ENCODE data around the gene GALNT18.

The GALNT18 gene

DNA sequence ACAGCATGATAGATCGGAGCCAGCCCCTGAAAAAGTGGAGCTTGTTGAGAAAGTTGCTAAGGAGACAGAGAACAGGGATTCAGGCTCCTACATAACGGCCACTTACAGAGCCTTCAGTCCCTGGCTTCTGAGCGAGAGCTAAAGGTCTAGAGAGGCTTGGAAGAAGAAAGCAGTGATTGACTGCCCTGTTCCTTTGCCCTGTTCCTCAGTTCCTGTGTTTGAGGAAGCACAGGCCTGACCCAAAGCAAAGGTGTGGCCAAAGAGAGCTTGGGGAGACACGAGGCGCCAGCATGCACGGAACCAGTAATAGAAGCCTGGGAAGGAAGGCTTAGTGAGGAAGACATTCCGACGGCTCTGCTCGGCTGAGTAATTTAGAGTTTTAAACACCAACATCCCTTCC, 194.7 kb downstream of the GALNT18 start:
- no peak for DNase-seq

- no peak for DNase-seq
Observed at GRCh38 chr11:11426226-11426952, 195.4 kb downstream of the GALNT18 start.

DNA sequence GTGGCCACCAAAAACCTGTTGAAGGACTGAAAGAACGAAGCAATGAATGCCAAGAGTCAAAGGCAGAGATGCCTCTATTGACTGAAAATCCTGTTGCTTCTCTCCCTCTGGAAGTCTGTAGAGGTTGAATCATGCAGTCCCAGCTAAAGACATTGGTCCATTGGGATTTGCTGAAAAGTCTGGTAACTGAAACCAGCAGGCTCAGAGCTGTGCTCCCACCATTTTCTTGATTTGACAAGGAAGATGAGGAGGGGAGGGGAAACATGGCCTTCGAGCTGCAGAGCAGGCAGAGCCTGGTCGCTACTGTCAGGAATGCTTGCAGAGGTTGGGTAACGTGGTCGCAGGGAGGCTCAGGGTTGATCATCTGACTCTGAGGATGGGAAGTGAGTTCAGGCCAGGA, 196.0 kb downstream of the GALNT18 start:
- no peak for DNase-seq

GRCh38 chr11:11424688-11425087, 197.1 kb downstream of the GALNT18 start:
- no peak for DNase-seq

DNA sequence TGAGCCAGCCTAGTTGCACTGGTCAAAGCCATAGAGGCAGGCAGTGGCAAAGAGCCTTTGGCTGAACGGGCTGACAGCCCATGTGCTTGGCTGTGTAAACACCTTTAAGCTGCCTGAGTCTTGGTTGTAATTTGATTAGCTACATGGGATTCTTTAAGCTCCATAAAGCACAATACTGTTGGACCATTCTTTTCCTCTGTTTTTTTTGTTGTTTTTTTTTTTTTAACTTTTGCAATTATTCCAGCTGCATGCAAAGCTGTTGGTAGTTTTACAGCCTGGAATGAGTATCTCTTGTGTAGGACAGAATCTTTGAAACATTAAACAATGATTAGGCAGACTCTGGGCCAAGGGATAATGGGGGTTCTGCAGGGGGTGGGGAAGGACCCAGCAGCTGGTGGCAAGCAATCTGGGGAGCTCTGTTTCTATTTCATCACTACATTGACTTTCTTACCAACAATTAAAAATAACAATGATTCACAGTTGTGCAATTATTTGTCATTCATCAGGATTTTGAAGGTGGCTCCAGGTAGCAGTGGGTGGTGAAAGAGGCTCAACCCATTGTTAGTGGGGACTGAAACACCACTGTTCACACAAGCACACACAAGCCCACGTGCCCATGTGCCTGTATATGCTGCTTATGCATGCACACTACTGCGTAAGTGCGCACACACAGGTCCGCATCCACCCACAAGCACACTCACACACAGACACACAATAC, 199.2 kb downstream of the GALNT18 start:
- no peak for DNase-seq

DNA sequence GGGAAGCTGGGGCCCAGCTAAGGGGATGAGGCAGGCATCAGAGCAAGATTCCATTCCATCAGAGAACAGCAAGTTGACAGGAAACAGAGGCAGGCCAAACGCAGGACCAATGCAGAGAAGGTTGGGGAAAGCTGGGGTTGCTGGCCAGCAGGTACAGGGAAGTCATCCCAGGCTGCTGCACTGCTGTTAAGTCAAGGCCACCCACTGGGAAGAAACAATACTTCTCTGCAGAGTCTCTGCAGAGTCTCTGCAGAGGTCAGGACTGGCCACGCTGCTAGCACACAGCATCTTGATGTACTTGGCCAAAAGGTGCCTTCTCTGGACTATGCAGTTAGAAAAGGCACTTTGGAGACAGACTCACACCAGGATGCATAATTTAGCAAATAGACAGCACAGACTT, 200.3 kb downstream of the GALNT18 start:
- DNase-seq, result no peak

DNA sequence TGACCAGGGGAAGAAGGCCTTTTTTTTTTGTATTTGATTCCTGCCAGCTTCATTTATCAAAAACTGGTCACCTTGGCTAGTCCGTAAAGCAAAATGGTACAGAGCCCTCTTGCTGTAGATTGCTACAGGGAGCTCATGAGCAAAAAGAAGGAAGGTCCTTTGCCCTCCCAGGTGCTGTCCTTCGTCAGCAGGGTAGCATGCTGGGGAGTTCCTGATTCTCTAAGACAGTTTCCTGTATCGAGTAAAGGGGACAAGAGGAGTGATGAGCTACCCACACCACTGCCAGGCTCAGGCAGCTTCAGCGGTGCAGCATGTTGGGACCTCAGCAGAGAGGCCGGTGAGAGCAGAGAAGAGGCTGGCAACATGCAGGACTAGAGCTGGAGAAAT, 200.9 kb downstream of the GALNT18 start:
- DNase-seq, result no peak

GRCh38 chr11:11420191-11420898, 201.5 kb downstream of the GALNT18 start:
- DNase-seq, result no peak

DNA sequence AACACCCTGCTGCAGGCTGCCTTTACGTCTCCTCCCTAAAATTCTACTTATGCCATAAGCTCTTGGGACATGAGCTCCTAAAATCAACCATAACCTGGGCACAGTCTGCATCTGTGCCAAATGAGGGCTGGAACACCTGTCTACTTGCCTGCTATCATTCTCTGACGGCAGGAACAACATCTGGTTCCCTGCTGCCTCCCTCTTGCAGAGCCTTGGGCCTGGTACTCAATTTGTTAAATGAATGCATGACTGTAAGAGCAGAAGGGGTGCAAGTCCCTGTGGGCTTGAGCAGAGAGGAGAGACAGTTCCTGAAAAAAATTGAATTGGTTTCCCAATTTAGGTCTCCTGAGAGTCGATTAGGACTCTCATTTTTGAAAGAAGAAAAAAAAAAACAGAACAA, 202.1 kb downstream of the GALNT18 start:
- no peak for DNase-seq

DNA sequence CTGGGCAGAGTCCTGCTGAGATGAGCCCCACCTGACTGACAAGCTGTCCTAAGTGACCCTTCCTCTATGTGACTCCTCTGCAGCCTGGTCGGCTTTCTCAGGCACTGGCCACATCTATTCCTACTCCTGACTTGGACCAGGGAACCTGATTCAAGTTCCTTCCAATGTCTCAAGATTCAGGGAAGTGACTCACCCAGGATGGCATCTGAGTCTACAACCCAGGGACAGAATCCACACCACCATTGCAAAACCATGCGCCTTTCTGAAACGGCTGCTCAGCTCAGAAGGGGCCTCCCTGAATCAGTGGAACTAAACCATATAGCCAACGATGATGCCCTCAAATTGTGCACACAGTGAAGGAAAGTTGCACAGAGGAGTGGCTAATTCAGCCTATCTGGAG, 204.9 kb downstream of the GALNT18 start:
- DNase-seq, result no peak

DNA sequence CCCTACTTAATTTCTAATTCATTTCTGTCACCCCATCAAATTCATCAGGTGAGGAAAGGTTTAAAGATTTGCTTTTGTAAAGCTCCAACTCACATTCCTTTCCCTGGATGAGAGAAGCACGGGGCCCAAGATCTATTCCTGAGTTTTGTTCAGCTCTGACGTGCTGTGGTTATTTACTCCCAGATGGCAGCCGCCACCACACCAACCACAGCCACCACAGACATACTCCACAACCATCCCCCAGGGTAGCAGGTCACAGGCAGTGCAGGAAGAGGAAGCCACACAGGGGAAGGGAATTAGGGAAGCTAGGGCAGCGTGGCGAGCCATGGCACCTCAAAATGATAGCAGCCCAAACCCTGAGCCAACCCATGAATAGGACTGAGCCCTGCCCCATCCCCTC, 205.3 kb downstream of the GALNT18 start:
- DNase-seq, result no peak

DNA sequence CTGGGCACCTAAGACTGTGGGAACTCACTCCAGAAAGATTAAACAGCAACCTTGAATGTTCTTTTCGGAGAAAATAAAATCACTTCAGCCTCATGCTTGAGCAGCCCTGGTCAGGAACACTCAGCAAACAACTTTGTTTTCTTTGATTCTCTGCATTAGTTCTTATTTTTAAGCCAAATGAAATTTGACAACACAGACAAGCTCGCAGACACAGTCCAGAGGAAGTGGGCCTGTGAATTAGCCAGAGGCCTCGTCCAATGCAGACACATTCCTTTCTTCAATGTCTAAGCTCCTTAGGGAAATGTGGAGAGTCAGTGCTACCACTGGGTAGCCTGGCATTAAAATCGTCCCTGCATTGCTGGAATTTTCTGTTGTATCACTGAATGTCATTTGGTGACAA, 205.9 kb downstream of the GALNT18 start:
- no peak for DNase-seq

- no peak for DNase-seq
Observed at GRCh38 chr11:11414996-11415395, 206.8 kb downstream of the GALNT18 start.

GRCh38 chr11:11413776-11414175, 208.0 kb downstream of the GALNT18 start:
- no peak for DNase-seq

GRCh38 chr11:11411401-11411985, 210.3 kb downstream of the GALNT18 start:
- DNase-seq, result no peak

GRCh38 chr11:11409901-11410300, 211.9 kb downstream of the GALNT18 start:
- no peak for DNase-seq

GRCh38 chr11:11409224-11409623, 212.6 kb downstream of the GALNT18 start:
- no peak for DNase-seq

DNA sequence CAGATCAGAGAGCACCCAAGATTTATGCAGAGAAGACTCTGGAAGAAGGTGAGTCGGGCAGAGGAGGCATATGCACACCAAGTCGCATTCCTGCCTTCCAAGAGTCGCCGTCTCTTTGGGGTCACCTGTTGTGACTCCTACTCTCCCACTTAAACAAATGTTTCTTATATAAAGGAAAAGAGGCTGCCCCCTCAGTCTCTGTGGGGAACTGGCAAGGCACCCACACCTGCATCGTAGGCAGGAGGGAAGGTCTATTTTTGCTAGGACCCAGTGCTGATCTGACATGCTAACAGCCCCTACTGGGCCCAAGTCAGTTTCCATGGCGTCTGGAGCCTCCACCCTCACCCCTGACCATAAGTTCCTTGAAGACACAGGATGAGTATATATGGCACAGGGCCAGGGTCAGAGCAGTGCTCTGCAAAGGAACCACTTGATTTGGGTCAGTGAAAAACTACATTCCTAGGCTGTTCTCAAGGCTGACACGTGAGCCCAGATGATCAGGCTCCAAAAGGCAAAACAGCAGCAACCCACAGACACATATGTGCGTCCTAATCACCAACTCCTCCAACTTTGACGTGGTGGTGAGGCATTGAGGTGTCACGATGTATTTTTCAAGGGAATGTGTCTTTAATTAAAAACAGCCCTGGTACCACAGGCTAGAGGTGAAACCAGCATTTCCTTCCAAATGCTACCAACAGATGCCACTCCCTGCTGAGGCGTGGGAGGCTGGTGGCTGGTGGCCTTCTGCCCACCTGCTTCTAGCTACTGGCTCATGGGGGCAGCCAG, 213.2 kb downstream of the GALNT18 start:
- no peak for DNase-seq

GRCh38 chr11:11407763-11408084, 214.1 kb downstream of the GALNT18 start:
- no peak for DNase-seq

DNA sequence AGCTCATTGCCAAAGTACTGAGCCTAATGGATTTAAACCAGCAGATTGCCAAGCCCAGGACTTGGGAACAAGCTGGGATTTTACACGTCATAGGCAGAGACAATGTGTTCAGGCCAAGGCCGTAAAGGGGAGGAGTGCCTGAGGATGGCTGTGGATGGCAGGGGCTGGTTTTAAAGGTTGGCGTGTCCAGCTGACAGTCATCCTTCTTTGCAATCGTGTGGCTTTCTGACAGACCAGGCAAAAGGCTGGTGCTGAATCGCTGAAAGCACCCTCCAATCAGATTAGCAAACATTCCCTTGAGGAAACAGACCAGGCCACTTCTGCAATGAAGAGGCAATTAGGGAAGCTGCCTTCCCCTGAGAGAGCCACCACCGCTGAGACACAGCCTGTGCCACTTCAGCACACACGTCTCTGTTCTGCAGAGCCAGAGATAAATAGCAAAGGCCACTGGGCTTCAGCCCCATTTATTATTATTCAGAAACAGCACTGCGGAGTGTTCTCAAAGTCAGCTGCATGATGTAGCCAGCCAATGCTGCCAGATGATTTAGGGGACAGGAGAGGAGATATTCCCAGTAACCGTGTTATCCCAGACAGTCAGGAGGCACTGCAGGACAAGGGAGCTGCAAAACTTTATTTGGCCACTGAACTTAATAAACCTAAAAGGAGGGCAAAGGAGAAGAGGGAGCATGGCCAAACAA, 214.6 kb downstream of the GALNT18 start:
- DNase-seq, result no peak

- no peak for DNase-seq
Observed at GRCh38 chr11:11406652-11407051, 215.2 kb downstream of the GALNT18 start.

All from stimulated activated CD4-positive, alpha-beta T cell treated with anti-CD3 and anti-CD28 coated beads, Interleukin-2, amount 100 ng/mL, for 48 hours (primary cell).